Tibial nerve (tissue), 4 donors: ENCODE results near the gene PAIP2. TPM values are rescaled to one million over a fixed set of nuclear protein-coding genes. Genes with fewer than 3 reads are reported as not detected.
"Not testable (repeated sequence)": the region's sequence is repeated elsewhere in the genome, so short reads cannot be mapped to it uniquely, and the experiment has no call there.

ENCODE experiments used
- DNase-seq, 2 donors: peaks; one replicate each; pipeline ENCODE4 v3.0.0-alpha.2; 2019; ENCODE audit warnings: low spot score in 2 of 2
- H3K27ac ChIP-seq, 4 donors: fragments of 200-600 bp; sonication (generic) in 3 of 4; one replicate each; pipeline ENCODE4 v1.5.1; 2017 to 2019; ENCODE audit warnings: mild to moderate bottlenecking in 1 of 4
- H3K27me3 ChIP-seq, 2 donors: fragments of 200-600 bp; sonication (generic) in 1 of 2; one replicate each; pipeline versions ENCODE4 v1.5.1 to v1.6.0; 2017 to 2019
- H3K36me3 ChIP-seq, 3 donors: fragments of 200-600 bp; sonication (generic); one replicate each; pipeline ENCODE4 v1.5.1; 2018 to 2019
- H3K4me1 ChIP-seq, 4 donors: fragments of 200-600 bp; sonication (generic) in 3 of 4; one replicate each; pipeline ENCODE4 v1.5.1; 2017 to 2019
- H3K4me3 ChIP-seq, 4 donors: fragments of 200-600 bp; sonication (generic) in 3 of 4; one replicate each; pipeline ENCODE4 v1.5.1; 2017 to 2019; ENCODE audit warnings: mild to moderate bottlenecking in 1 of 4, moderate library complexity in 1 of 4
- H3K9me3 ChIP-seq, 4 donors: fragments of 200-600 bp; sonication (generic) in 3 of 4; one replicate each; pipeline ENCODE4 v1.5.1; 2017 to 2019
- EP300 ChIP-seq, 2 donors: sonication (generic); formaldehyde crosslinking; IDR thresholded peaks; one replicate each; pipeline ENCODE4 v1.6.1; 2017; ENCODE audit warnings: antibody characterized with exemption in 2 of 2, mild to moderate bottlenecking in 1 of 2
- POLR2A ChIP-seq, 2 donors: fragments of 450-650 bp; IDR thresholded peaks; one replicate each; pipeline ENCODE4 v1.6.1; 2017; ENCODE audit warnings: antibody characterized with exemption in 2 of 2, mild to moderate bottlenecking in 2 of 2, moderate library complexity in 2 of 2
- WGBS, 2 donors: methylation state at CpG; one replicate each; pipeline ENCODE4 v1.1.5; 2018; 5-methylcytosine and 5-hydroxymethylcytosine counted together
- total RNA-seq, 4 donors: library from RNA; depleted of rRNA; stranded (reverse); fragments of >200 nt; gene quantifications; one replicate each; pipeline ENCODE4 v1.1.0, GENCODE V29; 2016
- TF ChIP-seq, protein P1 (sequence below), 5 experiments: fragments of 200-600 bp in 3 of 5; fragments of 450-650 bp in 2 of 5; sonication (generic) in 3 of 5; IDR thresholded peaks; one replicate each; pipeline ENCODE4 v1.5.1; 2016 to 2019; ENCODE audit warnings: antibody characterized with exemption in 5 of 5, mild to moderate bottlenecking in 3 of 5, moderate library complexity in 2 of 5

The PAIP2 gene
- total RNA-seq, 4 donors from 2014 or later = 70.6 to 99.2 (median 87.3) TPM

DNA sequence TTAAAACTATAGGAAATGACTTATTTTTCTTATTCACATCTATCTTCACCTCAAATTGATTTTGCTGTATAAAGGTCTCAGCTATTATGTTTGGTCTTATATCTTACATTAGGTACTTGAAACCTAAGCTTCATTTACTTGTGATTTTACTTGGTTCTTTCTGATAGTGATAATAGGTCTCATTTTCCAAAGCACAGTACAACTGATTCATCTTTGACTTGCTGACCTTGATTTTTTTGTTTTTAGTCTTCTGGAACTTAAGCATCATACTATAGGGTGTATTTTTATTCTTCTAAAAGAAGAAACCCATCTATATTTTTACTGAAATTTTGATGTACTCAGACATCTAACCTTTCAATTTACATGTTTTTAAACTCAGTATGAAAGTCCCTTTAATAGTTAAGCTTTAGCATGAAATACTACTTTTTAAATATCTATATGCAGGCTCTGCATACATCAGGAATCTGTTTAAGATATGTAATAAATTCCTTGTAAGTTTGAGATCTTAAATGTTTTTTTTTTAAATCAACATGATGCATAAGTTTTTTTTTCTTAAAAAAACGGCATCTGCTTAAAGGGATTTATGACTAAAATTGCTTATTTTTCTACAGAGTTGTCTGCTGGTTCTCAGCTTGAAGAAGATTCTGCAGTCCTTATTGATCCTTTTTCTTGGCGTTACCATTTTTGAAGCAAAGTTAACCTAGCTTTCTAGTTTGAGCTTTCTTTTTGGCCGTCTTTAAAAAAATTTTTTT, 34.9 kb upstream of the PAIP2 start:
- H3K4me1 ChIP-seq = peaks cover 7 to 99% (median 64%) of the 10 kb centered on the region in 4 donors
- DNase-seq = no peak
- TF ChIP-seq EP300 (IDR thresholded peaks at IDR 0.05) (no peak), POLR2A (IDR thresholded peaks at IDR 0.05) (no peak)
- TF ChIP-seq, protein P1, sequence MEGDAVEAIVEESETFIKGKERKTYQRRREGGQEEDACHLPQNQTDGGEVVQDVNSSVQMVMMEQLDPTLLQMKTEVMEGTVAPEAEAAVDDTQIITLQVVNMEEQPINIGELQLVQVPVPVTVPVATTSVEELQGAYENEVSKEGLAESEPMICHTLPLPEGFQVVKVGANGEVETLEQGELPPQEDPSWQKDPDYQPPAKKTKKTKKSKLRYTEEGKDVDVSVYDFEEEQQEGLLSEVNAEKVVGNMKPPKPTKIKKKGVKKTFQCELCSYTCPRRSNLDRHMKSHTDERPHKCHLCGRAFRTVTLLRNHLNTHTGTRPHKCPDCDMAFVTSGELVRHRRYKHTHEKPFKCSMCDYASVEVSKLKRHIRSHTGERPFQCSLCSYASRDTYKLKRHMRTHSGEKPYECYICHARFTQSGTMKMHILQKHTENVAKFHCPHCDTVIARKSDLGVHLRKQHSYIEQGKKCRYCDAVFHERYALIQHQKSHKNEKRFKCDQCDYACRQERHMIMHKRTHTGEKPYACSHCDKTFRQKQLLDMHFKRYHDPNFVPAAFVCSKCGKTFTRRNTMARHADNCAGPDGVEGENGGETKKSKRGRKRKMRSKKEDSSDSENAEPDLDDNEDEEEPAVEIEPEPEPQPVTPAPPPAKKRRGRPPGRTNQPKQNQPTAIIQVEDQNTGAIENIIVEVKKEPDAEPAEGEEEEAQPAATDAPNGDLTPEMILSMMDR (IDR thresholded peaks at IDR 0.05) = no peak

GRCh38 chr5:139308797-139309196, 32.9 kb upstream of the PAIP2 start:
- Histone ChIP-seq H3K27ac (no peak overlapping the region), H3K36me3 (no peaks in the 10 kb centered on the region), H3K9me3 (no peaks in the 10 kb centered on the region), H3K4me1 (peaks cover 7 to 99% (median 61%) of the 10 kb centered on the region in 4 donors), H3K4me3 (no peak overlapping the region), H3K27me3 (no peaks in the 10 kb centered on the region)
- DNase-seq = no peak
- TF ChIP-seq POLR2A (IDR thresholded peaks at IDR 0.05) (no peak), EP300 (IDR thresholded peaks at IDR 0.05) (no peak)
- TF ChIP-seq, protein P1 (IDR thresholded peaks at IDR 0.05) = no peak

More for the DNA sequence above, 34.9 kb upstream of the PAIP2 start:
- Histone ChIP-seq H3K4me3 (no peak overlapping the region), H3K27ac (no peak overlapping the region), H3K9me3 (no peaks in the 10 kb centered on the region), H3K36me3 (no peaks in the 10 kb centered on the region), H3K27me3 (no peaks in the 10 kb centered on the region)
- 48 to 49% methylated on average over 3 of the region's 3 CpGs for WGBS, 2 donors

GRCh38 chr5:139310715-139311186, 30.9 kb upstream of the PAIP2 start:
- H3K27me3 ChIP-seq, H3K9me3 ChIP-seq, DNase-seq, H3K27ac ChIP-seq, H3K36me3 ChIP-seq, H3K4me3 ChIP-seq: not testable (repeated sequence)
- 77 to 78% methylated on average over 9 of the region's 9 CpGs for WGBS, 2 donors
- H3K4me1 ChIP-seq = peaks cover 7 to 99% (median 56%) of the 10 kb centered on the region in 4 donors

DNA sequence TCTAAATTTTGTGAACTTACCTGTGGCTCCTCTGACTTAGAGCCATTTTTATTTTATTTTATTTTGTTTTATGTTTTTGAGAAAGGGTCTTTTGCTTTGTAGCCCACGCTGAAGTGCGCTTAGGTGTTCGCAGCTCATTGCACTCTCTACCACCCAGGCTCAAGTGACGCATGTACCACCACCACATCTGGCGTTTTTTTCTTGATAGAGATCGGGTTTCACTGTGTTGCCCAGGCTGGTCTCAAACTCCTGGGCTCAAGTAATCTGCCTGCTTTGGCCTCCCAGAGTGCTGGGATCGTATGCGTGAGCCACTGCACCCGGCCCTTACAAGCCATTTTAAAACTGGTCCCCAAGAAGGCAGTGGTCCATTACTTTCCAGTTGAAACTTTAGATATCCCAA, 29.6 kb upstream of the PAIP2 start:
- no peak for TF ChIP-seq POLR2A (IDR thresholded peaks at IDR 0.05)
- TF ChIP-seq, protein P1 (IDR thresholded peaks at IDR 0.05) = no peak
- TF ChIP-seq EP300 (IDR thresholded peaks at IDR 0.05) = no peak
- H3K27ac ChIP-seq = no peak overlapping the region
- H3K4me1 ChIP-seq = peaks cover 7 to 99% (median 60%) of the 10 kb centered on the region in 4 donors
- no peak overlapping the region for H3K4me3 ChIP-seq
- whole genome bisulfite sequencing, 2 donors = 78 to 82% methylated on average over 9 of the region's 9 CpGs
- H3K36me3 ChIP-seq = peaks cover 0 to 13% (median 10%) of the 10 kb centered on the region in 3 donors
- no peaks in the 10 kb centered on the region for H3K9me3 ChIP-seq
- no peak for DNase-seq
- no peaks in the 10 kb centered on the region for H3K27me3 ChIP-seq

- no peak for DNase-seq
- peaks cover 0 to 35% (median 30%) of the 10 kb centered on the region in 3 donors for H3K36me3 ChIP-seq
- 66 to 86% methylated on average over 1 of the region's 1 CpG for WGBS, 2 donors
- H3K4me1 ChIP-seq = peaks cover 1 to 78% (median 41%) of the 10 kb centered on the region in 4 donors
- no peaks in the 10 kb centered on the region for H3K27me3 ChIP-seq
- TF ChIP-seq EP300 (IDR thresholded peaks at IDR 0.05) (no peak), POLR2A (IDR thresholded peaks at IDR 0.05) (no peak)
- TF ChIP-seq, protein P1 (IDR thresholded peaks at IDR 0.05) = no peak
- H3K9me3 ChIP-seq = no peaks in the 10 kb centered on the region
- no peak overlapping the region for H3K4me3 ChIP-seq
- H3K27ac ChIP-seq = peak overlapping the region in 1 of 4 donors; percentile 23
Observed at GRCh38 chr5:139314276-139314675, 27.4 kb upstream of the PAIP2 start.
